Measurements from ENCODE around the gene RERE.
A peak's percentile ranks its signal among the peaks of the same experiment; 100 is the strongest.

The RERE gene

GRCh38 chr1:8666389-8667167 is 150.9 kb downstream of the RERE start:
- POLR2A ChIA-PET: no interaction called here
- Histone ChIP-seq H3K4me3 (ENCODE audit: low read depth, low read length) (no peak overlapping the region), H3K36me3 (ENCODE audit: control insufficient read depth in 2 of 2, insufficient read depth in 1 of 2, low read length in 2 of 2) (no peaks in the 10 kb centered on the region), H3K9me3 (ENCODE audit: control insufficient read depth, insufficient read depth, low read depth, low read length) (no peaks in the 10 kb centered on the region), H3K4me1 (ENCODE audit: control insufficient read depth, insufficient read depth, low read length) (peaks cover 30% of the 10 kb centered on the region), H3K27ac (ENCODE audit: extremely low read depth, low read depth, low read length) (no peak overlapping the region)
- CTCF ChIA-PET: interaction anchor here (1.3 kb wide), 1 partner anchor 50 kb away, joined by 4 read pairs; no protein-coding TSS in a partner anchor
- no peak for TF ChIP-seq ZNF660 (tag by site-specific recombination; IDR thresholded peaks at IDR 0.05)
- no peak for TF ChIP-seq ZNF155 (tag by site-specific recombination; IDR thresholded peaks at IDR 0.05)
- TF ChIP-seq, protein P1, sequence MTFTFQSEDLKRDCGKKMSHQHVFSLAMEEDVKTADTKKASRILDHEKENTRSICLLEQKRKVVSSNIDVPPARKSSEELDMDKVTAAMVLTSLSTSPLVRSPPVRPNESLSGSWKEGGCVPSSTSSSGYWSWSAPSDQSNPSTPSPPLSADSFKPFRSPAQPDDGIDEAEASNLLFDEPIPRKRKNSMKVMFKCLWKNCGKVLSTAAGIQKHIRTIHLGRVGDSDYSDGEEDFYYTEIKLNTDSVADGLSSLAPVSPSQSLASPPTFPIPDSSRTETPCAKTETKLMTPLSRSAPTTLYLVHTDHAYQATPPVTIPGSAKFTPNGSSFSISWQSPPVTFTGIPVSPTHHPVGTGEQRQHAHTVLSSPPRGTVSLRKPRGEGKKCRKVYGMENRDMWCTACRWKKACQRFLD (tag by site-specific recombination; IDR thresholded peaks at IDR 0.05): no peak
- peak; percentile 42 for TF ChIP-seq ZIC2 (tag by site-specific recombination; IDR thresholded peaks at IDR 0.05)
- TF ChIP-seq PRDM1 (tag by site-specific recombination; IDR thresholded peaks at IDR 0.05): peak; percentile 89
- TF ChIP-seq ZNF548 (tag by site-specific recombination; IDR thresholded peaks at IDR 0.05): no peak
- TF ChIP-seq, protein P2, sequence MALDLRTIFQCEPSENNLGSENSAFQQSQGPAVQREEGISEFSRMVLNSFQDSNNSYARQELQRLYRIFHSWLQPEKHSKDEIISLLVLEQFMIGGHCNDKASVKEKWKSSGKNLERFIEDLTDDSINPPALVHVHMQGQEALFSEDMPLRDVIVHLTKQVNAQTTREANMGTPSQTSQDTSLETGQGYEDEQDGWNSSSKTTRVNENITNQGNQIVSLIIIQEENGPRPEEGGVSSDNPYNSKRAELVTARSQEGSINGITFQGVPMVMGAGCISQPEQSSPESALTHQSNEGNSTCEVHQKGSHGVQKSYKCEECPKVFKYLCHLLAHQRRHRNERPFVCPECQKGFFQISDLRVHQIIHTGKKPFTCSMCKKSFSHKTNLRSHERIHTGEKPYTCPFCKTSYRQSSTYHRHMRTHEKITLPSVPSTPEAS (tag by site-specific recombination; IDR thresholded peaks at IDR 0.05): no peak
- TF ChIP-seq ATF2 (tag by site-specific recombination; IDR thresholded peaks at IDR 0.05; ENCODE audit: low read depth): peak; percentile 18; the same call in 1 of the 2 replicates
- no peak for TF ChIP-seq KLF7 (tag by site-specific recombination; IDR thresholded peaks at IDR 0.05; ENCODE audit: borderline replicate concordance)
- no peak for TF ChIP-seq ZNF114 (tag by site-specific recombination; IDR thresholded peaks at IDR 0.05)
- no peak for TF ChIP-seq ZNF311 (tag by site-specific recombination; IDR thresholded peaks at IDR 0.05; ENCODE audit: borderline replicate concordance)
- TF ChIP-seq ZNF785 (tag by site-specific recombination; IDR thresholded peaks at IDR 0.05): no peak
- TF ChIP-seq ZNF701 (tag by site-specific recombination; IDR thresholded peaks at IDR 0.05): no peak
- no peak for TF ChIP-seq ZNF514 (tag by site-specific recombination; IDR thresholded peaks at IDR 0.05)
- TF ChIP-seq, protein P3, sequence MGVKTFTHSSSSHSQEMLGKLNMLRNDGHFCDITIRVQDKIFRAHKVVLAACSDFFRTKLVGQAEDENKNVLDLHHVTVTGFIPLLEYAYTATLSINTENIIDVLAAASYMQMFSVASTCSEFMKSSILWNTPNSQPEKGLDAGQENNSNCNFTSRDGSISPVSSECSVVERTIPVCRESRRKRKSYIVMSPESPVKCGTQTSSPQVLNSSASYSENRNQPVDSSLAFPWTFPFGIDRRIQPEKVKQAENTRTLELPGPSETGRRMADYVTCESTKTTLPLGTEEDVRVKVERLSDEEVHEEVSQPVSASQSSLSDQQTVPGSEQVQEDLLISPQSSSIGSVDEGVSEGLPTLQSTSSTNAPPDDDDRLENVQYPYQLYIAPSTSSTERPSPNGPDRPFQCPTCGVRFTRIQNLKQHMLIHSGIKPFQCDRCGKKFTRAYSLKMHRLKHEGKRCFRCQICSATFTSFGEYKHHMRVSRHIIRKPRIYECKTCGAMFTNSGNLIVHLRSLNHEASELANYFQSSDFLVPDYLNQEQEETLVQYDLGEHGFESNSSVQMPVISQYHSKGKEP (tag by site-specific recombination; IDR thresholded peaks at IDR 0.05): peak; percentile 36
- TF ChIP-seq ZNF629 (tag by site-specific recombination; IDR thresholded peaks at IDR 0.05): peak; percentile 36; the same call in 1 of the 2 replicates
- no peak for TF ChIP-seq HOXC10 (CRISPR knock-in tag; IDR thresholded peaks at IDR 0.05)
- no peak for TF ChIP-seq ZBTB48 (tag by site-specific recombination; IDR thresholded peaks at IDR 0.05)
- no peak for TF ChIP-seq SP2 (tag by site-specific recombination; IDR thresholded peaks at IDR 0.05)
- TF ChIP-seq ZNF621 (tag by site-specific recombination; IDR thresholded peaks at IDR 0.05): no peak
- TF ChIP-seq ZNF600 (tag by site-specific recombination; IDR thresholded peaks at IDR 0.05): 0 out of 2 replicates have a peak, but pooled peaks have one; percentile 27
- TF ChIP-seq ZBTB11 (tag by site-specific recombination; conservative IDR thresholded peaks at IDR 0.05; ENCODE audit: low read depth): no peak
- TF ChIP-seq, protein P4, sequence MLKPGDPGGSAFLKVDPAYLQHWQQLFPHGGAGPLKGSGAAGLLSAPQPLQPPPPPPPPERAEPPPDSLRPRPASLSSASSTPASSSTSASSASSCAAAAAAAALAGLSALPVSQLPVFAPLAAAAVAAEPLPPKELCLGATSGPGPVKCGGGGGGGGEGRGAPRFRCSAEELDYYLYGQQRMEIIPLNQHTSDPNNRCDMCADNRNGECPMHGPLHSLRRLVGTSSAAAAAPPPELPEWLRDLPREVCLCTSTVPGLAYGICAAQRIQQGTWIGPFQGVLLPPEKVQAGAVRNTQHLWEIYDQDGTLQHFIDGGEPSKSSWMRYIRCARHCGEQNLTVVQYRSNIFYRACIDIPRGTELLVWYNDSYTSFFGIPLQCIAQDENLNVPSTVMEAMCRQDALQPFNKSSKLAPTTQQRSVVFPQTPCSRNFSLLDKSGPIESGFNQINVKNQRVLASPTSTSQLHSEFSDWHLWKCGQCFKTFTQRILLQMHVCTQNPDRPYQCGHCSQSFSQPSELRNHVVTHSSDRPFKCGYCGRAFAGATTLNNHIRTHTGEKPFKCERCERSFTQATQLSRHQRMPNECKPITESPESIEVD (tag by site-specific recombination; IDR thresholded peaks at IDR 0.05): peak; percentile 84
- TF ChIP-seq ZNF521 (tag by site-specific recombination; IDR thresholded peaks at IDR 0.05): no peak
- TF ChIP-seq, protein P5, sequence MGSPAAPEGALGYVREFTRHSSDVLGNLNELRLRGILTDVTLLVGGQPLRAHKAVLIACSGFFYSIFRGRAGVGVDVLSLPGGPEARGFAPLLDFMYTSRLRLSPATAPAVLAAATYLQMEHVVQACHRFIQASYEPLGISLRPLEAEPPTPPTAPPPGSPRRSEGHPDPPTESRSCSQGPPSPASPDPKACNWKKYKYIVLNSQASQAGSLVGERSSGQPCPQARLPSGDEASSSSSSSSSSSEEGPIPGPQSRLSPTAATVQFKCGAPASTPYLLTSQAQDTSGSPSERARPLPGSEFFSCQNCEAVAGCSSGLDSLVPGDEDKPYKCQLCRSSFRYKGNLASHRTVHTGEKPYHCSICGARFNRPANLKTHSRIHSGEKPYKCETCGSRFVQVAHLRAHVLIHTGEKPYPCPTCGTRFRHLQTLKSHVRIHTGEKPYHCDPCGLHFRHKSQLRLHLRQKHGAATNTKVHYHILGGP (tag by site-specific recombination; IDR thresholded peaks at IDR 0.05): no peak
- no peak for TF ChIP-seq ZNF623 (tag by site-specific recombination; IDR thresholded peaks at IDR 0.05)
- TF ChIP-seq OVOL3 (tag by site-specific recombination; IDR thresholded peaks at IDR 0.05): no peak

Measured in HEK293 (cell line).